Fibroblast of lung (primary cell): Measurements from ENCODE around the gene HIKESHI.

ENCODE experiments used
- EZH2 ChIP-seq: IDR thresholded peaks from 2 replicates; pipeline ENCODE4 v1.5.1; 2012; ENCODE audit warnings: low read length, control low read depth, mild to moderate bottlenecking; ENCODE audit errors: missing control alignments
- TF ChIP-seq, protein P1 (sequence below), 2 donors: IDR thresholded peaks in 1 of 2; conservative IDR thresholded peaks in 1 of 2; 1 replicate in 1 of 2; 2 replicates in 1 of 2; pipeline ENCODE4 v1.5.1; 2011 to 2012; ENCODE audit warnings: low read length in 2 of 2, control low read depth in 1 of 2, inconsistent platforms in 1 of 2, low read depth in 1 of 2, mild to moderate bottlenecking in 1 of 2

- TF ChIP-seq, protein P1, sequence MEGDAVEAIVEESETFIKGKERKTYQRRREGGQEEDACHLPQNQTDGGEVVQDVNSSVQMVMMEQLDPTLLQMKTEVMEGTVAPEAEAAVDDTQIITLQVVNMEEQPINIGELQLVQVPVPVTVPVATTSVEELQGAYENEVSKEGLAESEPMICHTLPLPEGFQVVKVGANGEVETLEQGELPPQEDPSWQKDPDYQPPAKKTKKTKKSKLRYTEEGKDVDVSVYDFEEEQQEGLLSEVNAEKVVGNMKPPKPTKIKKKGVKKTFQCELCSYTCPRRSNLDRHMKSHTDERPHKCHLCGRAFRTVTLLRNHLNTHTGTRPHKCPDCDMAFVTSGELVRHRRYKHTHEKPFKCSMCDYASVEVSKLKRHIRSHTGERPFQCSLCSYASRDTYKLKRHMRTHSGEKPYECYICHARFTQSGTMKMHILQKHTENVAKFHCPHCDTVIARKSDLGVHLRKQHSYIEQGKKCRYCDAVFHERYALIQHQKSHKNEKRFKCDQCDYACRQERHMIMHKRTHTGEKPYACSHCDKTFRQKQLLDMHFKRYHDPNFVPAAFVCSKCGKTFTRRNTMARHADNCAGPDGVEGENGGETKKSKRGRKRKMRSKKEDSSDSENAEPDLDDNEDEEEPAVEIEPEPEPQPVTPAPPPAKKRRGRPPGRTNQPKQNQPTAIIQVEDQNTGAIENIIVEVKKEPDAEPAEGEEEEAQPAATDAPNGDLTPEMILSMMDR (conservative IDR thresholded peaks at IDR 0.05 in 1 of 2, IDR thresholded peaks at IDR 0.05 in 1 of 2; ENCODE audit: low read depth in 1 of 2, low read length in 2 of 2), result no peak
- TF ChIP-seq EZH2, result no peak
These were observed 27.0 kb upstream of the HIKESHI start for GRCh38 chr11:86274999-86275398.
